Stimulated activated CD8-positive, alpha-beta memory T cell treated with anti-CD3 and anti-CD28 coated beads, Interleukin-15, amount 100 ng/mL, for 4 hours (primary cell): ENCODE results near the gene TMEM175.
"Not testable (repeated sequence)": the region's sequence is repeated elsewhere in the genome, so short reads cannot be mapped to it uniquely, and the experiment has no call there.

Source experiments
- DNase-seq, 2 donors: peaks; one replicate each; pipeline ENCODE4 v3.0.0-alpha.2; 2020; ENCODE audit warnings: low read depth in 2 of 2

TMEM175 gene

GRCh38 chr4:989722-990471, 57.6 kb downstream of the TMEM175 start:
- no peak for DNase-seq

- no peak for DNase-seq
These were observed 58.6 kb downstream of the TMEM175 start for GRCh38 chr4:990746-991367.

GRCh38 chr4:991451-992296, 59.4 kb downstream of the TMEM175 start:
- DNase-seq: no peak

GRCh38 chr4:992297-993110, 60.2 kb downstream of the TMEM175 start:
- no peak for DNase-seq

DNA sequence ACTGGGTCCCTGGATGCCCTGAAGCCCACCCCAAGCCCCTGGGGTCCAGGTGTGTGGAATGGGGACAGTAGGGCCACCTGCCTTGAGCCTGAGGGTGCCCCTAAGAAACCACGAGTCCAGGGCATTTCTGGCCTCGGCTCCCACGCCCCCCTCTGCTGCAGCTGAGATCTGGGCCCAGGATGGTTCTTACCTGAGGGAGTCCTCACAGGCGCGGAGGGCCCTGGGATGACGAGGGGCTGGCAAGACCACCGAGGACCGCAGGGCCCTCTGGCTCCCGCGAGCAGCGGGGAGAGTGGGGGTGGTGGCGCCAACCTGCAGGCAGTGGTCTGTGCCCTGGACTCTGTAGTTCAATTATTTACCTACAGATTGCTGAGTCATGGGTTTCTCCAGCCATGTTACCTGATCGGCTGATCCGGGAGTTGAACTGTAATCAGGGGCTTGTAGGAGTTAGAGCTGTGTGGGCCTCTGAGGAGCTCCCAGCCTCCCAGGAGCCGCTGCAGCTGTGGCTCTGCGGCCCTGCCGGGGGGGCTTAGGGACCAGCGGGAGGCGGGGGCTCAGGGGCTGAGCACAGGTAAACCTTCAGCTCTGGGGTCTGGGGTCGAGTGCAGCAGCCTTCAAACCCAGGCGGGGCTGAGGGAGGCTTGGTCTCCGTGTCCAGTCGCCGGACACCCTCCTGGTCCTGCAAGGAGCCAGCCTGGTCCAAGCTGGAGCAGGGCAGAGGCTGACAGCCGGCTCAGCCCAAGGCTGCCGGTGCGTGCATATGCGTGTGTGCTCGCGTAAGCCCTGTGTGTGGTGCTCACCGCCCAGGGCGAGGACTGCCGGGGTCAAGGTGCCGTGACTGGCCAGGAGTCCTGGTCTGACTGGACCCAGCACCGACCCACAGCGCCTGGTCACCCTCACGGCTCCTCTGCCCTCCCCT, 61.1 kb downstream of the TMEM175 start, which contains the start of gene SLC26A1:
Gene SLC26A1 (minus strand): TSS at position 294 of the 919 bp plus-strand sequence. CDS start 1,701 bp downstream, outside the sequence.
- no peak for DNase-seq

- no peak for DNase-seq
These were observed 63.2 kb downstream of the TMEM175 start for GRCh38 chr4:995311-996026.

- DNase-seq: no peak
These were observed 64.1 kb downstream of the TMEM175 start for GRCh38 chr4:996030-996996.

GRCh38 chr4:996997-997374, 64.7 kb downstream of the TMEM175 start:
- no peak for DNase-seq

- DNase-seq: no peak
These were observed 65.3 kb downstream of the TMEM175 start for GRCh38 chr4:997375-998071.

GRCh38 chr4:998096-998691, 65.9 kb downstream of the TMEM175 start:
- DNase-seq: no peak

GRCh38 chr4:999240-999863, 67.1 kb downstream of the TMEM175 start:
- not testable (repeated sequence) for DNase-seq

- no peak for DNase-seq
These were observed 67.7 kb downstream of the TMEM175 start for GRCh38 chr4:999882-1000425.

- DNase-seq: no peak
These were observed 68.5 kb downstream of the TMEM175 start for GRCh38 chr4:1000686-1001260.

DNA sequence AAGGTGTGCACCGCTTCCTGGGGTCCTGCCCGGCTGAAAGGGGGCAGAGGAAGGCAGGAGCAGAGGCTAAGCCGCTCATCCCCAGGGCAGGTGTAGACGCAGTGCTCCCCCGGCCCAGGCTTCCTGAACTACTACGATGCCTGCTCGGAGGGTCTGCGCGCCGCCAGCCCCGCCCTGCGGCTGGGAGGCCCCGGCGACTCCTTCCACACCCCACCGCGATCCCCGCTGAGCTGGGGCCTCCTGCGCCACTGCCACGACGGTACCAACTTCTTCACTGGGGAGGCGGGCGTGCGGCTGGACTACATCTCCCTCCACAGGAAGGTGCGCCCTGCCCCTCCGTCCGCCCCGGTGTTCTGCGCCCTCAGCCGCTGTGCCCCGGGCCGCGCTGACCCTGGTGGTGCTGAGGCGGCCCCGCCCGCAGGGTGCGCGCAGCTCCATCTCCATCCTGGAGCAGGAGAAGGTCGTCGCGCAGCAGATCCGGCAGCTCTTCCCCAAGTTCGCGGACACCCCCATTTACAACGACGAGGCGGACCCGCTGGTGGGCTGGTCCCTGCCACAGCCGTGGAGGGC, 69.4 kb downstream of the TMEM175 start:
- DNase-seq: no peak

DNA sequence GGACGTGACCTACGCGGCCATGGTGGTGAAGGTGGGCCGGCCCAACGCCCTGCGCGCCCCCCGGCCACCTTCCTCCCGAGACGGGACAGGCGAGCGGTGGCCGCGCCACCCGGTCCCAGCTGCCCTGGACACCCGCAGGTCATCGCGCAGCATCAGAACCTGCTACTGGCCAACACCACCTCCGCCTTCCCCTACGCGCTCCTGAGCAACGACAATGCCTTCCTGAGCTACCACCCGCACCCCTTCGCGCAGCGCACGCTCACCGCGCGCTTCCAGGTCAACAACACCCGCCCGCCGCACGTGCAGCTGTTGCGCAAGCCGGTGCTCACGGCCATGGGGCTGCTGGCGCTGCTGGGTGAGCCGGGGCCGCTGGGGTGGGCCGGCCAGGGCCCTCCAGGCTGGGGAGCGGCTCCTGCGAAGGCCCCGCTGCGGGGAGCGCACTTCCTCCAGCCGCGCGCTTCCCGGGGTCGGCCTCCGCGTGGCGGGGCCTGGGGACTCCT, 69.9 kb downstream of the TMEM175 start:
- no peak for DNase-seq
